ENCODE results near the gene GRAMD4.

DNA sequence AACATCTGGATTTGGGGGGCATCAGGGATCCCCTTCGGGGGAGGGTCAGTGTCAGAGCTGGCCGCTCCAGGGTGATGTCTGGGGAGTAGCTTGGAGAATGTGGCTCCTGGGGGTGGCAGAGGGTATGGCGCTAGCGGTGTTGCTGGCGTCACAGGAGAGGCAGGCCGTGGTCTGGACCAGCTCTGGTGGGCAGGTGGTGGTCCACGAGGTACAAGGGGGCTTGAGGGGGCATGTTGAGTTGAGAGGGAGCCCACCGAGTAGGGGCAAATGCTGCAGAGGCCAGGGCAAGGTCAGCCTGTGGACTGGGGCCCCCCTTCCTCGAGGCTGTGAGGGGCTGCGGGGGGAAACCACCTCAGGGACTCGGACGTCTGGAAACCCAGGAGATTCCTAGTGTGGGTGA lies 8.6 kb downstream of the GRAMD4 start:
- TF ChIP-seq, protein P1, sequence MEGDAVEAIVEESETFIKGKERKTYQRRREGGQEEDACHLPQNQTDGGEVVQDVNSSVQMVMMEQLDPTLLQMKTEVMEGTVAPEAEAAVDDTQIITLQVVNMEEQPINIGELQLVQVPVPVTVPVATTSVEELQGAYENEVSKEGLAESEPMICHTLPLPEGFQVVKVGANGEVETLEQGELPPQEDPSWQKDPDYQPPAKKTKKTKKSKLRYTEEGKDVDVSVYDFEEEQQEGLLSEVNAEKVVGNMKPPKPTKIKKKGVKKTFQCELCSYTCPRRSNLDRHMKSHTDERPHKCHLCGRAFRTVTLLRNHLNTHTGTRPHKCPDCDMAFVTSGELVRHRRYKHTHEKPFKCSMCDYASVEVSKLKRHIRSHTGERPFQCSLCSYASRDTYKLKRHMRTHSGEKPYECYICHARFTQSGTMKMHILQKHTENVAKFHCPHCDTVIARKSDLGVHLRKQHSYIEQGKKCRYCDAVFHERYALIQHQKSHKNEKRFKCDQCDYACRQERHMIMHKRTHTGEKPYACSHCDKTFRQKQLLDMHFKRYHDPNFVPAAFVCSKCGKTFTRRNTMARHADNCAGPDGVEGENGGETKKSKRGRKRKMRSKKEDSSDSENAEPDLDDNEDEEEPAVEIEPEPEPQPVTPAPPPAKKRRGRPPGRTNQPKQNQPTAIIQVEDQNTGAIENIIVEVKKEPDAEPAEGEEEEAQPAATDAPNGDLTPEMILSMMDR (IDR thresholded peaks at IDR 0.05 in 8 of 11, conservative IDR thresholded peaks at IDR 0.05 in 3 of 11): no peak
- no peak for TF ChIP-seq POLR2A (IDR thresholded peaks at IDR 0.05)
